Measurements from ENCODE around the gene KRTAP21-1.
"Not testable (repeated sequence)": the region's sequence is repeated elsewhere in the genome, so short reads cannot be mapped to it uniquely, and the experiment has no call there.

The KRTAP21-1 gene

DNA sequence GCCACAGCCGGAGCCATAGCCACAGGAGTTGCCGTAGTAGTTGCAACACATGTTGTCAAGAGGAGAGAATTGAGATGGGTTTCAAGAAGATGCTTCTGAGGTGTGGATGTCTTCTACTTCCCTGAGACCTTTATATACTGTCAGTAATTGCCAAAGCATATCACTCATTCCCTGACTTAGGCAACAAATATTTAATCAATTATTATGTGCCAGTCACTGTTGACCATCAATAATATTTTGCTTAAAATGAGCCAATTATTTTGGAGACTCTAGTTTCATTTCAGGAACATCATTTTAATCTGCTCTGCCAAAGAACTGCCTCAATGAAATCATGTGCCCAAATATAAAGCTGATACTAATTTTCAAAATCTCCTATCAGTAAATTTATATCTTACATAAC lies at the start of gene KRTAP21-1:
Gene KRTAP21-1 (minus strand): TSS at position 101 of the 400 bp plus-strand sequence. CDS start 50 bp downstream, at position 51.
- H3K36me3 ChIP-seq (replicated peaks); H3K4me3 ChIP-seq (ENCODE audit: low read depth, low read length); in situ Hi-C loops (cut with HindIII; ENCODE audit: low pct_ligation_motif_present, low sequenced_read_pairs); H3K27ac ChIP-seq; H3K27me3 ChIP-seq (replicated peaks); DNase-seq: not testable (repeated sequence)

GRCh38 chr21:30800605-30801004 lies 45.4 kb upstream of the KRTAP21-1 start:
- Histone ChIP-seq H3K27me3 (replicated peaks) (no peaks in the 10 kb centered on the region), H3K4me3 (ENCODE audit: low read depth, low read length) (no peak overlapping the region), H3K36me3 (replicated peaks) (no peaks in the 10 kb centered on the region), H3K27ac (no peak overlapping the region)
- in situ Hi-C loops (cut with HindIII; ENCODE audit: low pct_ligation_motif_present, low sequenced_read_pairs) = no loop called here
- TF ChIP-seq, protein P1, sequence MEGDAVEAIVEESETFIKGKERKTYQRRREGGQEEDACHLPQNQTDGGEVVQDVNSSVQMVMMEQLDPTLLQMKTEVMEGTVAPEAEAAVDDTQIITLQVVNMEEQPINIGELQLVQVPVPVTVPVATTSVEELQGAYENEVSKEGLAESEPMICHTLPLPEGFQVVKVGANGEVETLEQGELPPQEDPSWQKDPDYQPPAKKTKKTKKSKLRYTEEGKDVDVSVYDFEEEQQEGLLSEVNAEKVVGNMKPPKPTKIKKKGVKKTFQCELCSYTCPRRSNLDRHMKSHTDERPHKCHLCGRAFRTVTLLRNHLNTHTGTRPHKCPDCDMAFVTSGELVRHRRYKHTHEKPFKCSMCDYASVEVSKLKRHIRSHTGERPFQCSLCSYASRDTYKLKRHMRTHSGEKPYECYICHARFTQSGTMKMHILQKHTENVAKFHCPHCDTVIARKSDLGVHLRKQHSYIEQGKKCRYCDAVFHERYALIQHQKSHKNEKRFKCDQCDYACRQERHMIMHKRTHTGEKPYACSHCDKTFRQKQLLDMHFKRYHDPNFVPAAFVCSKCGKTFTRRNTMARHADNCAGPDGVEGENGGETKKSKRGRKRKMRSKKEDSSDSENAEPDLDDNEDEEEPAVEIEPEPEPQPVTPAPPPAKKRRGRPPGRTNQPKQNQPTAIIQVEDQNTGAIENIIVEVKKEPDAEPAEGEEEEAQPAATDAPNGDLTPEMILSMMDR (IDR thresholded peaks at IDR 0.05; ENCODE audit: low read depth, low read length, missing control alignments) = no peak
- no peak for DNase-seq

DNA sequence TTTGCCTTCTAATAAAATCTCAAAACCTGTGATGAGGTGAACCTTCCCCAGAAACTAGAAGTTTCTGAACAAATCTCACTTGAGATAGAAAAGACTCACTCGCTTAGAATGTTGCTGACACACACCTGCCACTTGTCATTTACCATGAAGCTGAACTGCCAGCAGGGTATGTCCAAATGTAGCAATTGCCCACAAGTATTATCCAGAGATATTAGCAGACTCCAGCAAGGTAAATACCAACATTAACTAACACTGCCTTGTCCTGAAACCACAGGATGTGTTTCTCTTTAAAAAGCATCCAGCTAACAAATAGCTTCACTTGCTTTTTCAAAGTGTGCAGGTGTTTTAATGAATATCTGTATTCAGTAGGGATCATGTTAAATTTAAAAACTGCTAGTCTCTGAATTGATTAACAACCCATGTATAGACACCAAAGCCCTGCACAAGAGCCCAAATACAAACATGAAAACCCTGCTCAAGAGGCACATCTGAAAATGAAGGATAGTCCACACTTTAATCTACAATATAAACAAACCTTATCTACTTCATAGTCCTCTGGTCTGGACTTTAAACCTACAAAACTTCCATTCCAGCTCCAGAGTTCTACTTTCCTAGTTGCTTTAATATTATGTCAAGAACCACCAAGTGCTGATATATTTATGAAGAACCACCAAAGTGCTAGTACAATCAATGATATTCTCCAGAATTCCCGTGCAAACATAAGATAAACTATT lies 38.5 kb upstream of the KRTAP21-1 start:
- TF ChIP-seq, protein P1 (IDR thresholded peaks at IDR 0.05; ENCODE audit: low read depth, low read length, missing control alignments) = no peak
- in situ Hi-C loops (cut with HindIII; ENCODE audit: low pct_ligation_motif_present, low sequenced_read_pairs) = no loop called here

GRCh38 chr21:30779249-30779648 lies 24.0 kb upstream of the KRTAP21-1 start:
- no peak for DNase-seq
- H3K4me3 ChIP-seq (ENCODE audit: low read depth, low read length) = no peak overlapping the region
- H3K27ac ChIP-seq = no peak overlapping the region
- TF ChIP-seq, protein P1 (IDR thresholded peaks at IDR 0.05; ENCODE audit: low read depth, low read length, missing control alignments) = no peak
- in situ Hi-C loops (cut with HindIII; ENCODE audit: low pct_ligation_motif_present, low sequenced_read_pairs) = no loop called here
- no peaks in the 10 kb centered on the region for H3K27me3 ChIP-seq (replicated peaks)
- no peaks in the 10 kb centered on the region for H3K36me3 ChIP-seq (replicated peaks)

More for the DNA sequence above, 38.5 kb upstream of the KRTAP21-1 start:
- Histone ChIP-seq H3K27me3 (replicated peaks) (no peaks in the 10 kb centered on the region), H3K36me3 (replicated peaks) (no peaks in the 10 kb centered on the region), H3K4me3 (ENCODE audit: low read depth, low read length) (no peak overlapping the region), H3K27ac (no peak overlapping the region)
- DNase-seq = no peak

DNA sequence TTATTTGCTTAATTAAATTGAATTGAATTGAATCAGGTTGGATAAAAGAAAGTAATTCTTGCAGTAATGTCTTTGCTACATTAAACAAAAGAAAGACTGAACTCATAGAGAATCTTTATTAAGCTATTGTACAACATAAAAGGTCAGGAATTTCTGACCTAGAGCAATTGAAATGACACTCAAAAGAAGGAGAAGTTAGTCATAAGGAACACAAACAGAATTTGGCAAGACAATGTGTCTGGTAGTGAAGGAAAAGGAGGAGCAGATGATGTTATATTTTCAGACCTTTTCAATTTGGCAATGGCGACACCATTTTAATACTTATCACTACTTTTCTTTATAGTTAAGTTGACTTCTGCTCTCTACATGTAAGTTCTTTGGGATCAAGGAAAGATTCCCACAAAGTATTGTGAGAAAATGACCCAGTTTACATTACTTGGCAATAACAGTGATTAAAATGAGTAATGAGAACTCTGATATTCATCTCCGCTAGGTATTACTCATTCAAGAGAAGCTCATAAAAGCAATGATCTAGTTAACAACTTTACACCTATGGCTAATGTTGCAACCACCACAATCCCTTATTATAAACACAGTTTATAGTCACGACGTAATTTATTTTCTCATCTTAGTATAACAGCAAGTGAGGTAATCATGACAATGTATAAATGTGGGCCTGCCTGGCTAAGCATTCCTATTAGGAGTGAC lies 14.7 kb upstream of the KRTAP21-1 start:
- DNase-seq = no peak
- TF ChIP-seq, protein P1 (IDR thresholded peaks at IDR 0.05; ENCODE audit: low read depth, low read length, missing control alignments) = no peak
- H3K27ac ChIP-seq = no peak overlapping the region
- no peak overlapping the region for H3K4me3 ChIP-seq (ENCODE audit: low read depth, low read length)
- in situ Hi-C loops (cut with HindIII; ENCODE audit: low pct_ligation_motif_present, low sequenced_read_pairs) = no loop called here
- H3K36me3 ChIP-seq (replicated peaks) = no peaks in the 10 kb centered on the region
- H3K27me3 ChIP-seq (replicated peaks) = no peaks in the 10 kb centered on the region

GRCh38 chr21:30760776-30761175 lies 5.5 kb upstream of the KRTAP21-1 start:
- Histone ChIP-seq H3K4me3 (ENCODE audit: low read depth, low read length) (no peak overlapping the region), H3K36me3 (replicated peaks) (no peaks in the 10 kb centered on the region), H3K27me3 (replicated peaks) (no peaks in the 10 kb centered on the region), H3K27ac (no peak overlapping the region)
- in situ Hi-C loops (cut with HindIII; ENCODE audit: low pct_ligation_motif_present, low sequenced_read_pairs) = no loop called here
- TF ChIP-seq, protein P1 (IDR thresholded peaks at IDR 0.05; ENCODE audit: low read depth, low read length, missing control alignments) = no peak
- no peak for DNase-seq

Measured in brain microvascular endothelial cell (primary cell).